Naive thymus-derived CD4-positive, alpha-beta T cell (primary cell): ENCODE measurements around the gene MAN1A1. TPM values are rescaled to one million over a fixed set of nuclear protein-coding genes. Genes with fewer than 3 reads are reported as not detected.
"Not testable (repeated sequence)": the region's sequence is repeated elsewhere in the genome, so short reads cannot be mapped to it uniquely, and the experiment has no call there.

ENCODE experiments used
- ATAC-seq: fragments of 150-1000 bp; cut with Tn5 transposase; 2 replicates; pipeline ENCODE4 v1.10.0; 2021; ENCODE audit warnings: mild to moderate bottlenecking, moderate library complexity
- CTCF ChIA-PET: fragments of 350-600 bp; sonication (Branson Sonifier 250); formaldehyde crosslinking; loops from one replicate; lab custom pipeline; 2021; ENCODE audit warnings: antibody characterized with exemption; lab: Charles Lee
- POLR2A ChIA-PET: fragments of 350-600 bp; sonication (Branson Sonifier 250); formaldehyde crosslinking; loops from one replicate; lab custom pipeline; 2021; ENCODE audit warnings: antibody characterized with exemption, inconsistent platforms; lab: Charles Lee
- DNase-seq, 9 donors: peaks; one replicate each; pipeline versions ENCODE4 v3.0.0 to v3.0.0-alpha.2; 2020 to 2022; ENCODE audit warnings: mixed read lengths in 1 of 9
- H3K27ac ChIP-seq: one replicate; pipeline ENCODE4 v1.7.0; 2013; ENCODE audit warnings: mild to moderate bottlenecking, low read depth, low read length, moderate library complexity
- H3K27me3 ChIP-seq, 2 donors: one replicate each; pipeline ENCODE4 v1.7.0; 2013; ENCODE audit warnings: low read length in 2 of 2, mild to moderate bottlenecking in 2 of 2, moderate library complexity in 2 of 2; ENCODE audit not compliant: control insufficient read depth in 2 of 2, insufficient read depth in 2 of 2
- H3K36me3 ChIP-seq, 3 experiments: 1 replicate in 2 of 3; 2 replicates in 1 of 3; pipeline ENCODE4 v1.7.0; 2013; ENCODE audit warnings: low read length in 3 of 3, mild to moderate bottlenecking in 3 of 3, moderate library complexity in 1 of 3; ENCODE audit not compliant: insufficient read depth in 3 of 3, control insufficient read depth in 2 of 3
- H3K4me1 ChIP-seq, 2 donors: one replicate each; pipeline ENCODE4 v1.7.0; 2013; ENCODE audit warnings: low read length in 2 of 2, mild to moderate bottlenecking in 2 of 2, moderate library complexity in 1 of 2; ENCODE audit not compliant: control insufficient read depth in 2 of 2, insufficient read depth in 2 of 2
- H3K4me3 ChIP-seq: 2 replicates; pipeline ENCODE4 v1.7.0; 2013; ENCODE audit warnings: mild to moderate bottlenecking, low read length
- H3K9me3 ChIP-seq, 3 experiments: 1 replicate in 2 of 3; 2 replicates in 1 of 3; pipeline ENCODE4 v1.7.0; 2013; ENCODE audit warnings: low read length in 3 of 3; ENCODE audit not compliant: control insufficient read depth in 2 of 3
- H3K27ac Mint-ChIP-seq, 9 donors: one replicate each; pipeline ENCODE4 v1.8.0; 2020 to 2022; ENCODE audit warnings: mixed read lengths in 9 of 9, mild to moderate bottlenecking in 8 of 9, moderate library complexity in 5 of 9, inconsistent platforms in 2 of 9
- H3K27me3 Mint-ChIP-seq, 5 donors: one replicate each; pipeline ENCODE4 v1.8.0; 2021 to 2022; ENCODE audit warnings: mixed read lengths in 5 of 5, mild to moderate bottlenecking in 1 of 5
- H3K36me3 Mint-ChIP-seq, 5 donors: one replicate each; pipeline ENCODE4 v1.8.0; 2020 to 2022; ENCODE audit warnings: mixed read lengths in 5 of 5, mild to moderate bottlenecking in 3 of 5, inconsistent platforms in 1 of 5
- H3K4me1 Mint-ChIP-seq, 7 donors: one replicate each; pipeline ENCODE4 v1.8.0; 2020 to 2022; ENCODE audit warnings: mixed read lengths in 7 of 7, mild to moderate bottlenecking in 3 of 7, inconsistent platforms in 1 of 7
- H3K4me3 Mint-ChIP-seq, 10 donors: one replicate each; pipeline ENCODE4 v1.8.0; 2020 to 2022; ENCODE audit warnings: mild to moderate bottlenecking in 10 of 10, mixed read lengths in 10 of 10, moderate library complexity in 6 of 10, inconsistent platforms in 2 of 10
- H3K9me3 Mint-ChIP-seq, 11 donors: one replicate each; pipeline ENCODE4 v1.8.0; 2020 to 2022; ENCODE audit warnings: mixed read lengths in 11 of 11, mild to moderate bottlenecking in 4 of 11, inconsistent platforms in 1 of 11, moderate library complexity in 1 of 11
- intact Hi-C, 2 donors: fragments of 100-400 bp; cut with micrococcal nuclease; formaldehyde crosslinking; loops; one replicate each; pipeline ENCODE4 v1.15.1; 2023
- polyA plus RNA-seq, 2 donors: library from polyadenylated mRNA; unstranded; fragments of 300-500 nt; fragmentation: Illumina TruSeq; gene quantifications; one replicate each; pipeline ENCODE4 v1.2.3, GENCODE V29; 2021
- total RNA-seq, 6 experiments: library from RNA in 5 of 6; stranded (reverse) in 5 of 6; gene quantifications; 1 replicate in 5 of 6; 2 replicates in 1 of 6; pipeline ENCODE4 v1.2.3 and lab custom pipeline; 2021 to 2026

Gene MAN1A1
- total and polyA plus RNA-seq, 7 experiments from 2014 or later = 5.4 to 22.3 (median 8.4) TPM

GRCh38 chr6:119170447-119171087 is 179.0 kb downstream of the MAN1A1 start:
- H3K36me3 ChIP-seq = no peaks in the 10 kb centered on the region
- no peak overlapping the region for H3K27ac ChIP-seq
- Mint-ChIP-seq H3K27me3 (peaks cover 2 to 36% (median 9%) of the 10 kb centered on the region in 5 donors), H3K4me1 (no peaks in the 10 kb centered on the region), H3K36me3 (peaks cover 0 to 4% (median 0%) of the 10 kb centered on the region in 5 donors), H3K4me3 (no peak overlapping the region), H3K27ac (no peak overlapping the region), H3K9me3 (no peaks in the 10 kb centered on the region)
- no peaks in the 10 kb centered on the region for H3K9me3 ChIP-seq
- ATAC-seq (no peak), DNase-seq (no peak)
- H3K4me1 ChIP-seq = no peaks in the 10 kb centered on the region
- H3K4me3 ChIP-seq = no peak overlapping the region
- no peaks in the 10 kb centered on the region for H3K27me3 ChIP-seq
- ChIA-PET CTCF (no interaction called here), POLR2A (no interaction called here)
- intact Hi-C loops = no loop called here

- CTCF ChIA-PET = no interaction called here
- intact Hi-C loops = no loop called here
- H3K4me3 ChIP-seq = no peak overlapping the region
- DNase-seq (no peak), ATAC-seq (no peak)
- Mint-ChIP-seq H3K27ac (no peak overlapping the region), H3K4me1 (no peaks in the 10 kb centered on the region), H3K36me3 (peaks cover 0 to 4% (median 0%) of the 10 kb centered on the region in 5 donors), H3K9me3 (no peaks in the 10 kb centered on the region), H3K4me3 (no peak overlapping the region), H3K27me3 (peaks cover 5 to 37% (median 10%) of the 10 kb centered on the region in 5 donors)
- H3K4me1 ChIP-seq = no peaks in the 10 kb centered on the region
- no peaks in the 10 kb centered on the region for H3K9me3 ChIP-seq
- POLR2A ChIA-PET = no interaction called here
- no peak overlapping the region for H3K27ac ChIP-seq
- no peaks in the 10 kb centered on the region for H3K36me3 ChIP-seq
- no peaks in the 10 kb centered on the region for H3K27me3 ChIP-seq
Measured at GRCh38 chr6:119170103-119170446, 179.5 kb downstream of the MAN1A1 start.

GRCh38 chr6:119169355-119169754 is 180.2 kb downstream of the MAN1A1 start:
- H3K27ac ChIP-seq, H3K4me3 ChIP-seq, POLR2A ChIA-PET, intact Hi-C loops, CTCF ChIA-PET, ATAC-seq, DNase-seq, H3K4me1 ChIP-seq, H3K27me3 ChIP-seq, H3K9me3 Mint-ChIP-seq, H3K4me3 Mint-ChIP-seq, H3K36me3 Mint-ChIP-seq, H3K36me3 ChIP-seq, H3K4me1 Mint-ChIP-seq, H3K27ac Mint-ChIP-seq, H3K9me3 ChIP-seq: not testable (repeated sequence)
- H3K27me3 Mint-ChIP-seq = peaks cover 5 to 41% (median 10%) of the 10 kb centered on the region in 5 donors

- no peak overlapping the region for H3K27ac Mint-ChIP-seq
- H3K36me3 ChIP-seq = no peaks in the 10 kb centered on the region
- no peak overlapping the region for H3K27ac ChIP-seq
- no peaks in the 10 kb centered on the region for H3K9me3 Mint-ChIP-seq
- no peaks in the 10 kb centered on the region for H3K4me1 ChIP-seq
- DNase-seq = no peak
- H3K4me3 Mint-ChIP-seq = no peak overlapping the region
- no peaks in the 10 kb centered on the region for H3K9me3 ChIP-seq
- ChIA-PET POLR2A (no interaction called here), CTCF (no interaction called here)
- ATAC-seq = no peak
- H3K27me3 ChIP-seq = no peaks in the 10 kb centered on the region
- peaks cover 15 to 54% (median 16%) of the 10 kb centered on the region in 5 donors for H3K27me3 Mint-ChIP-seq
- no peak overlapping the region for H3K4me3 ChIP-seq
- H3K36me3 Mint-ChIP-seq = peaks cover 0 to 4% (median 0%) of the 10 kb centered on the region in 5 donors
- intact Hi-C loops = no loop called here
- H3K4me1 Mint-ChIP-seq = peaks cover 0 to 2% (median 0%) of the 10 kb centered on the region in 7 donors
Measured at GRCh38 chr6:119166024-119166784, 183.4 kb downstream of the MAN1A1 start.

- Mint-ChIP-seq H3K27ac (no peak overlapping the region), H3K9me3 (no peaks in the 10 kb centered on the region), H3K27me3 (peaks cover 19 to 57% (median 32%) of the 10 kb centered on the region in 5 donors), H3K36me3 (peaks cover 0 to 4% (median 0%) of the 10 kb centered on the region in 5 donors), H3K4me1 (peaks cover 0 to 2% (median 0%) of the 10 kb centered on the region in 7 donors), H3K4me3 (no peak overlapping the region)
- ChIA-PET POLR2A (no interaction called here), CTCF (interaction anchor here (0.6 kb wide), 1 partner anchor 56 kb away, joined by 3 read pairs; no protein-coding TSS in a partner anchor)
- no peak overlapping the region for H3K27ac ChIP-seq
- H3K9me3 ChIP-seq = no peaks in the 10 kb centered on the region
- DNase-seq (no peak), ATAC-seq (no peak)
- intact Hi-C loops = no loop called here
- no peaks in the 10 kb centered on the region for H3K27me3 ChIP-seq
- no peaks in the 10 kb centered on the region for H3K4me1 ChIP-seq
- no peak overlapping the region for H3K4me3 ChIP-seq
- H3K36me3 ChIP-seq = no peaks in the 10 kb centered on the region
Measured at GRCh38 chr6:119163006-119163405, 186.6 kb downstream of the MAN1A1 start.

- Histone ChIP-seq H3K4me3 (no peak overlapping the region), H3K9me3 (no peaks in the 10 kb centered on the region), H3K4me1 (no peaks in the 10 kb centered on the region), H3K36me3 (no peaks in the 10 kb centered on the region), H3K27ac (no peak overlapping the region), H3K27me3 (no peaks in the 10 kb centered on the region)
- peaks cover 0 to 2% (median 0%) of the 10 kb centered on the region in 7 donors for H3K4me1 Mint-ChIP-seq
- H3K4me3 Mint-ChIP-seq = no peak overlapping the region
- no peak overlapping the region for H3K27ac Mint-ChIP-seq
- H3K36me3 Mint-ChIP-seq = peaks cover 0 to 4% (median 0%) of the 10 kb centered on the region in 5 donors
- ChIA-PET POLR2A (no interaction called here), CTCF (interaction anchor here (0.6 kb wide), 1 partner anchor 57 kb away, joined by 3 read pairs; no protein-coding TSS in a partner anchor)
- H3K9me3 Mint-ChIP-seq = no peaks in the 10 kb centered on the region
- DNase-seq = no peak
- intact Hi-C loops = no loop called here
- no peak for ATAC-seq
- H3K27me3 Mint-ChIP-seq = peaks cover 19 to 50% (median 31%) of the 10 kb centered on the region in 5 donors
Measured at GRCh38 chr6:119162134-119162775, 187.3 kb downstream of the MAN1A1 start.
